Upper lobe of left lung (tissue), 6 donors: Measurements from ENCODE around the gene HJV. TPM values are rescaled to one million over a fixed set of nuclear protein-coding genes. Genes with fewer than 3 reads are reported as not detected.

Experiments used
- ATAC-seq, 2 donors: fragments of 200-7000 bp; cut with Tn5 transposase; one replicate each; pipeline ENCODE4 v1.9.1; 2022; ENCODE audit warnings: mild to moderate bottlenecking in 2 of 2, moderate library complexity in 2 of 2; ENCODE audit not compliant: low FRiP score in 2 of 2
- DNase-seq, 2 donors: peaks; one replicate each; pipeline ENCODE4 v3.0.0-alpha.2; 2019 to 2020
- H3K27ac ChIP-seq, 4 donors: fragments of 200-600 bp; sonication (generic); one replicate each; pipeline ENCODE4 v1.5.1; 2016 to 2019
- H3K27me3 ChIP-seq, 4 donors: fragments of 200-600 bp; sonication (generic); one replicate each; pipeline ENCODE4 v1.5.1; 2017 to 2019
- H3K36me3 ChIP-seq, 4 donors: fragments of 200-600 bp; sonication (generic); one replicate each; pipeline ENCODE4 v1.5.1; 2016 to 2019
- H3K4me1 ChIP-seq, 4 donors: fragments of 200-600 bp; sonication (generic); one replicate each; pipeline ENCODE4 v1.5.1; 2018 to 2019
- H3K4me3 ChIP-seq, 4 donors: fragments of 200-600 bp; sonication (generic); one replicate each; pipeline ENCODE4 v1.5.1; 2017 to 2019; ENCODE audit warnings: mild to moderate bottlenecking in 2 of 4, moderate library complexity in 1 of 4
- H3K9me3 ChIP-seq, 4 donors: fragments of 200-600 bp; sonication (generic); one replicate each; pipeline ENCODE4 v1.5.1; 2018 to 2019
- CTCF ChIP-seq, 6 experiments: fragments of 450-650 bp in 4 of 6; fragments of 200-600 bp in 2 of 6; sonication (generic) in 2 of 6; IDR thresholded peaks; one replicate each; pipeline ENCODE4 v1.5.1; 2016 to 2019; ENCODE audit warnings: antibody characterized with exemption in 6 of 6
- EP300 ChIP-seq, 4 donors: sonication (generic); formaldehyde crosslinking; IDR thresholded peaks; one replicate each; pipeline ENCODE4 v1.5.1; 2017; ENCODE audit warnings: antibody characterized with exemption in 4 of 4, control low read depth in 2 of 4
- POLR2A ChIP-seq, 4 donors: fragments of 450-650 bp; IDR thresholded peaks; one replicate each; pipeline ENCODE4 v1.5.1; 2016 to 2017; ENCODE audit warnings: antibody characterized with exemption in 4 of 4, mild to moderate bottlenecking in 2 of 4
- POLR2AphosphoS5 ChIP-seq, 2 donors: sonication (generic); formaldehyde crosslinking; IDR thresholded peaks; one replicate each; pipeline ENCODE4 v1.5.1; 2017; ENCODE audit warnings: antibody characterized with exemption in 2 of 2
- WGBS, 2 donors: methylation state at CpG; one replicate each; pipeline ENCODE4 v1.1.5; 2017 to 2018; 5-methylcytosine and 5-hydroxymethylcytosine counted together
- total RNA-seq, 6 donors: library from RNA; depleted of rRNA in 4 of 6; stranded (reverse); fragments of >200 nt in 4 of 6; gene quantifications; one replicate each; pipeline versions ENCODE4 v1.1.0 to v1.2.1, GENCODE V29; 2016 to 2021
- donor health status: DM: no; HTN: no; CAD: no; lungs with moderate emphysema.
- donor health status: DM: no; HTN: yes; CAD: no; lungs with severe emphysema.

The HJV gene
- total RNA-seq, 6 donors from 2014 or later, result not detected

- peak overlapping the region in 3 of 4 donors; percentile 94 to 98 (median 98) for H3K27ac ChIP-seq
- H3K9me3 ChIP-seq, result no peaks in the 10 kb centered on the region
- H3K4me1 ChIP-seq, result peaks cover 72 to 86% (median 77%) of the 10 kb centered on the region in 4 donors
- H3K27me3 ChIP-seq, result no peaks in the 10 kb centered on the region
- TF ChIP-seq POLR2A (IDR thresholded peaks at IDR 0.05), result no peak
- DNase-seq, result no peak
- 88 to 90% methylated on average over 12 of the region's 12 CpGs for WGBS, 2 donors
- no peak overlapping the region for H3K4me3 ChIP-seq
- no peak for ATAC-seq
- no peaks in the 10 kb centered on the region for H3K36me3 ChIP-seq
Measured at GRCh38 chr1:145983960-145984830, 37.3 kb downstream of the HJV start.

DNA sequence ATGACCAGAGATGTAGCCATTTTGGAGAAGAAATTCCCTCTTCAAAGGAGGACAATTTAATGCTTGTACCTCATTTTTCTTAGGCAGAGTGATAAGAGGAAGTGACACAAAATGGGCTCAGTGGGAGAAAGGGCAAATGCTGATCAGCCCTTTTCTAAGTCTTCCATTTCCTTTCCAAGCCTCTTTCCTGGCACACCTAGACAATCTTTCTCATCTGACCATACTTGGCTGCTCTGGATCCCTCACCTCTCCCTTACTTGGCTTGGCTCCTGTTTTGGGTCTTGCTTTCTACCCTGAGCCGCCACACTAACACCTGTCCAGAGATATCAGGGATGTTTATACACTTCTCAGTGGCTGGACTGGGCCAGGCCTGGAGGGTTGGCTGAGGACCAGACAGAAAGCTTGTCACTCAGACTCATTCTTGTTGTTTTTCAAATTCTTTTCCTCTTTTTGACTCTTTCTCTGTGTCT, 38.3 kb downstream of the HJV start:
- peaks cover 76 to 87% (median 80%) of the 10 kb centered on the region in 4 donors for H3K4me1 ChIP-seq
- no peak for DNase-seq
- no peak overlapping the region for H3K4me3 ChIP-seq
- WGBS, 2 donors, result 64 to 92% methylated on average over 1 of the region's 1 CpG
- TF ChIP-seq POLR2AphosphoS5 (IDR thresholded peaks at IDR 0.05), result peak in 1 of 2 donors; percentile 46
- no peak for TF ChIP-seq POLR2A (IDR thresholded peaks at IDR 0.05)
- no peak for TF ChIP-seq CTCF (IDR thresholded peaks at IDR 0.05)
- no peaks in the 10 kb centered on the region for H3K27me3 ChIP-seq
- no peaks in the 10 kb centered on the region for H3K9me3 ChIP-seq
- peak overlapping the region; percentile 94 to 98 (median 98) for H3K27ac ChIP-seq
- no peaks in the 10 kb centered on the region for H3K36me3 ChIP-seq
- no peak for ATAC-seq

- Histone ChIP-seq H3K4me1 (peaks cover 83 to 94% (median 88%) of the 10 kb centered on the region in 4 donors), H3K4me3 (no peak overlapping the region), H3K27me3 (no peaks in the 10 kb centered on the region), H3K36me3 (no peaks in the 10 kb centered on the region), H3K27ac (peak overlapping the region; percentile 94 to 98 (median 98)), H3K9me3 (no peaks in the 10 kb centered on the region)
- no peak for ATAC-seq
- 68 to 70% methylated on average over 6 of the region's 6 CpGs for WGBS, 2 donors
- no peak for DNase-seq
- TF ChIP-seq EP300 (IDR thresholded peaks at IDR 0.05) (peak in 1 of 4 donors; percentile 48), POLR2AphosphoS5 (IDR thresholded peaks at IDR 0.05) (peak; percentile 58 to 64), POLR2A (IDR thresholded peaks at IDR 0.05) (no peak)
Measured at GRCh38 chr1:145982010-145982723, 39.4 kb downstream of the HJV start.

DNA sequence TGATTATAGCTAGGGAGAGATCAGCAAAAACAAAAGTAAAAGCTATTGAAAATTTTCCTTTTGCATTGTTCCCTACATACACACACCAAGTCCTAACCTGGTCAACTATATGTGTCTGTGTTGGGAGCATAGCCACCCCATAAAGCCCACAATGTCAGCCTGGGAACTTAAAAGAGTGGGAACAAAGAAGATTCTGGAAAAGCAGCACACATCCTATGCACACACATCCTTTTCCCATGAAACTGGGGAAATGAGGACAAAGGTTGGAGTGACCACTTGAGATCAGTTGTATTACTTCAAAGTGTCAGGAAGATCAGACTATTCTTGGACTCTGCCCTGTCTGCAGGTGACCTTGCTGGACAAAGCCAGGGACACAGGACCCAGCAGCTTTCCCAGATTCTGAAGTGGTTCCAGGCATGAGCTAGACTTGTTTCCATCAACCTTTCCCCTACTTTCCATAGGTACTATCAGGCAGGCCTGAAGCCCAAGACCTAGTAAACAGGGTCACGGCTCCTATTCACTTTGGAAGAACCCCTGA, 41.0 kb downstream of the HJV start:
- peak overlapping the region; percentile 94 to 98 (median 98) for H3K27ac ChIP-seq
- 84 to 100% methylated on average over 1 of the region's 1 CpG for WGBS, 2 donors
- H3K4me1 ChIP-seq, result peaks cover 76 to 83% (median 79%) of the 10 kb centered on the region in 4 donors
- no peaks in the 10 kb centered on the region for H3K9me3 ChIP-seq
- H3K27me3 ChIP-seq, result no peaks in the 10 kb centered on the region
- peak overlapping the region in 2 of 4 donors; percentile 16 to 28 for H3K4me3 ChIP-seq
- H3K36me3 ChIP-seq, result no peaks in the 10 kb centered on the region
- no peak for ATAC-seq
- DNase-seq, result no peak
- no peak for TF ChIP-seq POLR2AphosphoS5 (IDR thresholded peaks at IDR 0.05)
- no peak for TF ChIP-seq POLR2A (IDR thresholded peaks at IDR 0.05)
- TF ChIP-seq EP300 (IDR thresholded peaks at IDR 0.05), result no peak
- no peak for TF ChIP-seq CTCF (IDR thresholded peaks at IDR 0.05)

GRCh38 chr1:145979746-145980456, 41.6 kb downstream of the HJV start:
- 23 to 26% methylated on average over 7 of the region's 7 CpGs for WGBS, 2 donors

More at GRCh38 chr1:145979746-145980456, 41.6 kb downstream of the HJV start:
- H3K4me3 ChIP-seq, result peak overlapping the region in 2 of 4 donors; percentile 25 to 28
- DNase-seq (peak in 1 of 2 donors; percentile 74), ATAC-seq (peak; percentile 24 to 37)
- TF ChIP-seq CTCF (IDR thresholded peaks at IDR 0.05), result no peak
- peak in 1 of 4 donors; percentile 41 for TF ChIP-seq POLR2A (IDR thresholded peaks at IDR 0.05)
- peak in 2 of 4 donors; percentile 70 to 84 for TF ChIP-seq EP300 (IDR thresholded peaks at IDR 0.05)
- peak; percentile 23 to 38 for TF ChIP-seq POLR2AphosphoS5 (IDR thresholded peaks at IDR 0.05)
- H3K36me3 ChIP-seq, result no peaks in the 10 kb centered on the region
- no peaks in the 10 kb centered on the region for H3K9me3 ChIP-seq
- peaks cover 70 to 76% (median 73%) of the 10 kb centered on the region in 4 donors for H3K4me1 ChIP-seq
- no peaks in the 10 kb centered on the region for H3K27me3 ChIP-seq
- H3K27ac ChIP-seq, result peak overlapping the region; percentile 94 to 98 (median 98)
